ENCODE data around the gene GMDS.
A peak's percentile ranks its signal among the peaks of the same experiment; 100 is the strongest.

The GMDS gene

GRCh38 chr6:2033544-2033943, 211.9 kb downstream of the GMDS start:
- no peak for DNase-seq

GRCh38 chr6:2030682-2031244, 214.6 kb downstream of the GMDS start:
- peak; percentile 38 for DNase-seq

GRCh38 chr6:2029952-2030351, 215.5 kb downstream of the GMDS start:
- no peak for DNase-seq

DNA sequence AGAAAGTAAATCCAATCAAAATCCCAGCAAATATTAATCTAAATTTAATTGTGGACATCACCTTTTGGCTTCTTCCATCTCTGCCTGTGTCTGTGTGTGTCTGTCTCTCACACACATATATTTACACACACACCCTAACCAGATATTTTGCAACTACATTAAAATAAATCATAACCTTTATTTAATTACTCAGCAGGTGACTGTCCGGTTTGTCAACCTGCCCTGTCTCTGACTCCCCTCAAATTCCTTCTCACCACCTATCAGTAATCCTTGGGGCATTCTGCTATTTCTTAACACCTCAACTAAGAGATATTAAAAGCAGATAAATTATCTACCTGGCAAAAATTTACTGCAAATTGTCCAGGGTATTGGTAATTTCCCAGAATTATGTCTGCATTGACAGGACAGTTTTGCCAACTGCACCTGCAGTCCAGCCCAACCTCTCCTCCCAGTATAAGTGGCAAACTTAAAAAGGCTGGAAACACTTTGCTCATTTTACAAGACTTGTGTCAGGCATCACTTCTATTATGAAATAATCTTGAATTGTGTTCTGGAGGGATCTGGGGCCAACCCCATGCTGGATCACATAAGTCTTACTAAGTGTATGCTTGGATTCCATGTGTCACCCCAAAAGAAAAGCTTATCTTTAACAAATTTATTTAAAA, 216.1 kb downstream of the GMDS start:
- DNase-seq: no peak

- DNase-seq: no peak
These were observed 216.9 kb downstream of the GMDS start for GRCh38 chr6:2028457-2029038.

DNA sequence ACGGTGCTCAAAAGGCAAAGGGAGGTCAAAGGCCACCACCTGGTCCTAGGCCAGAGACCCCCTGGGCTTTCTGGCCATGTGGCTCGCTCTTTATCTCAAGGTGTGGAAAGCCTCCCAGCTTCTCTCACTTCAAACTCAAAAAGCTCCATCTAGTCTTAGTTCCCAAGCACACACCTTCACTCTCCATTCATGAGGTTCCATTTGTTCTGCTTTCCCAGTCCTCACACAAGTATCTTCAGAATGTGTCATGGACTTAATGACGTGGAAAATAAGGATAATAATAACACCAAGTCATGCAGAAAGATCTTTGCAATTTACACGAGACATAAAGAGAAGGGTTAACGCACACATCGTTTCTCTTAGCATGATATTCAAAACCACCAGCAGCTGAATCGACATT, 219.3 kb downstream of the GMDS start:
- DNase-seq: no peak

- DNase-seq: peak; percentile 51
These were observed 223.7 kb downstream of the GMDS start for GRCh38 chr6:2021713-2022125.

- peak; percentile 4 for DNase-seq
These were observed 224.5 kb downstream of the GMDS start for GRCh38 chr6:2020909-2021308.

DNA sequence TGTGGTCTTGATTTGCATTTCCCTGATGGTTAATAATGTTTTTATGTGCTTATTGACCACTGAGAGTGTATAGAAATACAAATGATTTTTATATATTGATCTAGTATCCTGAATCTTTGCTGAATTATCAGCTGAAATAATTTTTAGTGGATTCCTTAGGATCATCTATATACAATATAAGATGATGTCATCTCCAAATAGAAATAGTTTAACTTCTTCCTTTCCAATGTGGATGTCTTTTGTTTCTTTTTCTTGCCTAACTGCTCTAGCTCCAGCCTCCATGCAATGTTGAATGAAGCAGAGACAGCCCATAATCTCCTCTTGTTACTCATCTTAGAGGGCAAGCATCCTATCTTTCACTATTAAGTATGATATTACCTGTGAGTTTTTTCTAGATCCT, 226.4 kb downstream of the GMDS start:
- DNase-seq: no peak

DNA sequence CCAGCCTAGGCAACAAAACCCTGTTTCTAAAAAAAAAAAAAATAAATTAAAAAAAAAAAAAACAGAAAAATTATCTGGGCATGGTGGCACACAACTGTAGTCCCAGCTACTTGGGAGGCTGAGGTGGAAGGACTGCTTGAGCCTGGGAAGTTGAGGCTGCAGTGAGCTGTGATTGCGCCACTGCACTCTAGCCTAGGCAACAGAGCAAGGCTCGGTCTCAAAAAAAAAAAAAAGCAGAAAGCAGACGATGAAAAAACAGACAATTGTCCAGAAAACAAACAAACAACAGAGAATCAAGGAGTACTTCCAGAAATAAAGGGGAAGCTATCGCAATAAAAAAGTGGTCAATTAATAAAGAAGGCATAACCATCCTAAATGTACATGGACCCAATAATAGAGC, 229.4 kb downstream of the GMDS start:
- no peak for DNase-seq

DNA sequence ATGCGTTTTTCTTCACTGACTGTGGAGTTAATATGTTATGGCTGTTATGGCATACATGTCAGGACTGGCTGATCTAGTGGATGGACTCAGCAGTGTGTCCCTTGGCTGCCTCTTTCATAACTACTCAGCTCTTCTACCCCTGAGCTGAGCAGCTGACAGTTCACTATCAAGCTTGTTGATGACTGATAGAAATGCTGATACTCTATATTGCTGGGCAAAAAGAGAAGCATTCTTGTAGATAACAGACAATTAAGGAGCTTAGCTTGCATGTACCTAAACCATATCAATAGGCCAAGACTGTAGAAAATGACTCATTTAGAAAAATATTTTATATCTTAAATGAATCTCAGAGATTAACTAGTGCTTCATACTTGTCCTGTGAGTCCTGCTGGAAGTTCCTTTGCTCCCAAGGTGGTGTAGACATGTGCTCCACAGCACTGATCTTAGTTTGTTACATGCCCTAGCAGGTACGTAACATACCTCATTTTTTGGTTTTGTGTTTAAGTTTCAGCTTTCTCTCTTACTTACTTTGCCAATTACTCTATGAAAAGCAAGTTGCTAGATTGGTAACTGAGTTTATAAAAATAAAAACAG, 236.9 kb downstream of the GMDS start:
- no peak for DNase-seq

GRCh38 chr6:2007165-2007564, 238.2 kb downstream of the GMDS start:
- DNase-seq: no peak

DNA sequence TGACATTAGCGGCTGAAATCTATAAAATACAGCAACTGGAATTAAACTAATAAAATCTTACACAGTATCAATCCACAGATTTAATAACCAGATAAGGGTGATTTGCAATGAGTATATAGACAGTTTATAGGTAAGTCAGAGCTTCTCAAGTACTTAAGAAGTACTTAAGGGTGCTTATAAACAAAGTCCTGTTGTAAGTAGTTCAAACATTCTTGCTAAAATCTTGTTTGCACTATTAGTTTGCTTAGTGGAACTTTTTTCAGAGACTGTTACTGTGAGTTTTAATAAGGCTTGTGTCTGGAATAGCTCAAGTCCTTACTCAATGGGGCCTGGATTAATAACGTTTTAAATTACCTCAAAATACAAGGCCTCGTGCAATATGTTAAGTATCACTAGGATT, 240.5 kb downstream of the GMDS start:
- DNase-seq: no peak

DNA sequence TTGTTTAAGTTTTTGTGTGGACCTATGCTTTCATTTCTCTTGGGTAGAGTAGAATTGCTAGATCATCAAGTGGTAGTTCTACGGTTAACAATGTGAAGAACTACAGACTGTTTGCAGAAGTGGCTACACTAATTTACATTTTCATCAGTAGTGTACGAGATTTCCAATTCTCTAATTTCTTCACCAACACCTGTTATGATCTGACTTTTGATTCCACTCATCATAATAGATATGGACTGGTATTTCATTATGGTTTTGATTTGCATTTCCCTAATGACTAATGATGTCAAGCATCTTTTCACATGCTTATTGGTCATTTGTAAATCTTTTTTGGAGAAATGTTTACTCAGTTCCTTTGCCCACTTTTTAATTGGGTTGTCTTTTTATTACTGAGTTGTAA, 244.4 kb downstream of the GMDS start:
- DNase-seq: no peak

DNA sequence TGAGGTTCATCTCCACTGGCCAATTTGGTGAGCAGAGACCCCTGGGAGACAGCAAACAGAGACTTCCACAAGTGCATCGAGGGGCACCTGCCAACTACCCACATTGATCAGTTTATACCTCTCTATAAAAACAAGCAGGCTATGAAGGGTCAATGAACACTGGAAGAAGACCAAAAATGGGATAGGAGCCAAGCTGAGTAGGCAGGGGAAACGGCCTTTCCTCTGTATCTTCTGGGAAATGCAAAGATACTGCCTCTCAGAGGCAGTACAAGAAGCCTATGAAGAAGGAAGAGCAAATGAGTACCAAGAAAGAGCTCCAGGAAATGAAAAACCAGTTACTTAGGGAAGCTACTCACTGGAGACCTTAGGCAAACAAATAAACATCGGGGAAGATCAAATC, 247.7 kb downstream of the GMDS start:
- no peak for DNase-seq

- no peak for DNase-seq
These were observed 249.8 kb downstream of the GMDS start for GRCh38 chr6:1995636-1996035.

GRCh38 chr6:1993042-1993441, 252.4 kb downstream of the GMDS start:
- no peak for DNase-seq

DNA sequence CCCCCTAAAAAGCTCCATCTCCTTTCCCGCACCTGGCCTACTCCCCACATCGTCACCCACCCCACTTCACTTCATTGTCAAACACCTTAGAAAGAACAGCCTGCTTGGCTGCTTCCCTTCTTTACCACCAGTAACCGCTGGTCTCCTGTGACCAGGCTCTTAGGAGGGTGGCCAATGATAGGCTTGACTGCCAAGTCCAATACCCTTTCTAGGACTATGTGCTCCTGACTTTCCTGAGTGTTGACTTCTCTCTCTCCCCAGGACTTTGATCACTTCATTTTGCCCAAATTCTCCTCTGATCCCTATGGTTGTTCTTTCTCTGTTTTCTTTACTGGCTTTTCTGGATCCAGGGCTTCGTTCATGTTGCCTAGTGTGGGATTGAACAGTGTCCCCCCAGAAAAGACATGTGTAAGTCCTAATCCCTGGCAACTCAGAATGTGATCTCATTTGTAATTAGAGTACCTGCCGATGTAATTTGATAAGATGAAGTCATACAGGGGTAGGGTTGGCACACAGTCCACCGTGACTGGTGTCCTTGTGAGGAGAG, 254.0 kb downstream of the GMDS start:
- DNase-seq: no peak

GRCh38 chr6:1988843-1989242, 256.6 kb downstream of the GMDS start:
- no peak for DNase-seq

DNA sequence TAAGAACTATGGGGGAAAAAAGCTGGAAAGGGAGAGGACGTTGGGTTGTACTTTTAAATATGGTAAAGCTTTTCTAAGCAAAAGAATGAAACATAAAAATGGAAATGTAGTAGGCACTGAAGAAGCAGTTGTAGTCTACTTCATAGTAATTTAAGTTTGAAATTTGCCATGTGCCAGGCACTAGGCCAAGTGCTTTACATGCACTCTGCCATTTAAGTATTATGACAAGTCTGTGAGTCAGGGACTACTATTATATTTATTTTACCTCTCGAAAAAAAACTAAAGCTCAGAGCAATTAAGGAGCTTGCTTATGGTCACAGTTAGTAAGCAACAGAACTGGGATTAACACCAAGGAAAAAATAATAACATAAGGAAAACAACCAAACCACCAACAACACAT, 257.8 kb downstream of the GMDS start:
- no peak for DNase-seq

GRCh38 chr6:1986454-1987243, 258.8 kb downstream of the GMDS start:
- DNase-seq: no peak

DNA sequence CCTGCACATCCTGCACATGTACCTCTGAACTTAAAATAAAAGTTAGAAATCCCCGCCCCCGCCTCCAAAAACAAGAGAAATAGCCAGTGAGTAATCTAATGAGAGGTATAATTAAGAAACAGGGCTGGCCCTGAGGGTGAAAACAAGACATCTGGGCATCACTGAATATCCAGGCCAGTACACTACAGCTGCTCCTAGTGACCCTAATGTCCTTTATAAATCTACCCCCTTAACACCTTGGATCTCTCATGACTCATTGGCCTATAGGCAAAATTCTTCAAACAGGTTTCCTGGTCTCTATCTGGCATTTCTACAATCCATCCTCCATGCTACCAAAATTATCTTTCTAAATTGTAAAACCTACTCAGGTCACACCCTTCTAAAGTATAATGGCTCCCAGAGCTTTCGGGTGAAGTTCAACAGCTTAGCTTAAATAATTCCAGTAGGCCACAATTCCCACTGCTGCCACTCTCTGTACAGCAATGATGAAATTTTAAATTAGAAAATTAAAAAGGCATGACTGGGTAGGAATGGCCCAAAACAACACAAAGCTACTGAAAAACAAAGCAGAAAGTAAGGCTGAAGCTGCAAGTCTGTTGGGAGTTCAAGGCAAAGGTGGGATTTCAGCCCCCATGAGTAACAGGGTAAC, 260.9 kb downstream of the GMDS start:
- no peak for DNase-seq

- no peak for DNase-seq
These were observed 261.6 kb downstream of the GMDS start for GRCh38 chr6:1983850-1984249.
